Measurements from ENCODE around the gene CPN1. TPM values are rescaled to one million over a fixed set of nuclear protein-coding genes. Genes with fewer than 3 reads are reported as not detected.

Gene CPN1
- total RNA-seq, 1 donor = not detected

GRCh38 chr10:100008708-100009282 is 72.9 kb downstream of the CPN1 start:
- peak; percentile 41 for DNase-seq (ENCODE audit: low read depth)
- no peak for TF ChIP-seq CTCF (IDR thresholded peaks at IDR 0.05; ENCODE audit: insufficient read depth, low read length)
- peak overlapping the region; percentile 98 for H3K4me3 ChIP-seq (ENCODE audit: low read depth, low read length)

GRCh38 chr10:100008142-100008522 is 73.5 kb downstream of the CPN1 start:
- TF ChIP-seq CTCF (IDR thresholded peaks at IDR 0.05; ENCODE audit: insufficient read depth, low read length) = no peak
- peak overlapping the region; percentile 98 for H3K4me3 ChIP-seq (ENCODE audit: low read depth, low read length)
- peak; percentile 96 for DNase-seq (ENCODE audit: low read depth)

GRCh38 chr10:100007231-100008141 is 74.2 kb downstream of the CPN1 start:
- no peak for TF ChIP-seq CTCF (IDR thresholded peaks at IDR 0.05; ENCODE audit: insufficient read depth, low read length)
- peak; percentile 79 for DNase-seq (ENCODE audit: low read depth)

GRCh38 chr10:100006243-100006886 is 75.3 kb downstream of the CPN1 start:
- peak; percentile 95 for DNase-seq (ENCODE audit: low read depth)
- no peak for TF ChIP-seq CTCF (IDR thresholded peaks at IDR 0.05; ENCODE audit: insufficient read depth, low read length)
- H3K4me3 ChIP-seq (ENCODE audit: low read depth, low read length) = peak overlapping the region; percentile 48

More at GRCh38 chr10:100007231-100008141, 74.2 kb downstream of the CPN1 start:
- peak overlapping the region; percentile 98 for H3K4me3 ChIP-seq (ENCODE audit: low read depth, low read length)

GRCh38 chr10:100004805-100005510 is 76.7 kb downstream of the CPN1 start:
- no peak for DNase-seq (ENCODE audit: low read depth)
- TF ChIP-seq CTCF (IDR thresholded peaks at IDR 0.05; ENCODE audit: insufficient read depth, low read length) = no peak

GRCh38 chr10:100000109-100000644 is 81.5 kb downstream of the CPN1 start:
- no peak for TF ChIP-seq CTCF (IDR thresholded peaks at IDR 0.05; ENCODE audit: insufficient read depth, low read length)
- H3K4me3 ChIP-seq (ENCODE audit: low read depth, low read length) = no peak overlapping the region
- no peak for DNase-seq (ENCODE audit: low read depth)

More at GRCh38 chr10:100004805-100005510, 76.7 kb downstream of the CPN1 start:
- H3K4me3 ChIP-seq (ENCODE audit: low read depth, low read length) = peak overlapping the region; percentile 40
